ENCODE results near the gene TTC22. TPM values are rescaled to one million over a fixed set of nuclear protein-coding genes. Genes with fewer than 3 reads are reported as not detected.

TTC22 gene
- total and polyA plus RNA-seq, 7 experiments from 2014 or later: 2.0 to 16.6 (median 7.3) TPM

DNA sequence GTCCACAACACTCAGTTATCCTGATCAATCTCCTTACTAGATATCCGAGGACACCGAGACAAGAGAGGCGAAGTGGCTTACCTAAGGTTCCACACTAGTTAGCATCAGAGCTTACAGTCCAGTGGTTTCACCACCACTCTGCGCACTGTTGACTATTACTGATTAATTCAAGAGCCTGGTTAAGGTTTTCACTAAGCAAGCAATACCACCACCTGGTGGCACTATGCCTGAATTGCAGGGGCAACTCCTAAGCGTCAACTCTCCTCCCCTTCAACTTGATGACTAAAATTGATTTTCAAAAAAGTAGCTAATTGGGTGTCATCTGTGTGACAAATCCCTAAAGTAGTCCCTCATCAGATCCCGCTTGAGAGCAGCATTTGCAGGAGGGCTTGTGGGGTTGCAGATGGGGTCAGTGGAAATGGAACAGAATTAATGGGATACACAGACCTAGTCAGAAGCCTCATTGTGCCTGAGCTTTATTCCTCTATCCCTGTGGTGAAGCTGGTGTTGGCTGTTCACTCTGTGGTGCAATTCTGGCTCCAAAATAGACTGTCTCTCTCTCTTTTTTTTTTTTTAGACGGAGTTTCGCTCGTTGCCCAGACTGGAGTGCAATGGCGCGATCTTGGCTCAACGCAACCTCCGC is 9.1 kb downstream of the TTC22 start:
- POLR2A ChIA-PET: interaction anchor here (1.0 kb wide), 1 partner anchor 9 kb away, joined by 3 read pairs; the partner anchor contains the start of gene TTC22
- Mint-ChIP-seq H3K27me3 (no peaks in the 10 kb centered on the region), H3K27ac (no peak overlapping the region), H3K36me3 (peaks cover 0 to 45% (median 2%) of the 10 kb centered on the region in 5 donors), H3K4me1 (peaks cover 7 to 25% (median 23%) of the 10 kb centered on the region in 7 donors), H3K9me3 (peaks cover 0 to 8% (median 0%) of the 10 kb centered on the region in 11 donors), H3K4me3 (no peak overlapping the region)
- CTCF ChIA-PET: interaction anchor here (0.6 to 2.0 kb wide), 2 partner anchors 9 to 1452 kb away, joined by 6 read pairs; partner anchors contain the start of gene TTC22
- Histone ChIP-seq H3K36me3 (ENCODE audit: control insufficient read depth in 2 of 3, insufficient read depth in 3 of 3, low read length in 3 of 3) (peaks cover 0 to 29% (median 9%) of the 10 kb centered on the region in 3 experiments), H3K27me3 (ENCODE audit: control insufficient read depth in 2 of 2, insufficient read depth in 2 of 2, low read length in 2 of 2) (no peaks in the 10 kb centered on the region), H3K9me3 (ENCODE audit: control insufficient read depth in 2 of 3, low read length in 3 of 3) (peaks cover 0 to 5% (median 0%) of the 10 kb centered on the region in 3 experiments), H3K27ac (ENCODE audit: low read depth, low read length) (no peak overlapping the region), H3K4me1 (ENCODE audit: control insufficient read depth in 2 of 2, insufficient read depth in 2 of 2, low read length in 2 of 2) (no peaks in the 10 kb centered on the region), H3K4me3 (ENCODE audit: low read length) (no peak overlapping the region)
- intact Hi-C loops (cut with micrococcal nuclease): no loop called here
- peak; percentile 43 for ATAC-seq
- peak in 2 of 9 donors; percentile 14 to 23 for DNase-seq

DNA sequence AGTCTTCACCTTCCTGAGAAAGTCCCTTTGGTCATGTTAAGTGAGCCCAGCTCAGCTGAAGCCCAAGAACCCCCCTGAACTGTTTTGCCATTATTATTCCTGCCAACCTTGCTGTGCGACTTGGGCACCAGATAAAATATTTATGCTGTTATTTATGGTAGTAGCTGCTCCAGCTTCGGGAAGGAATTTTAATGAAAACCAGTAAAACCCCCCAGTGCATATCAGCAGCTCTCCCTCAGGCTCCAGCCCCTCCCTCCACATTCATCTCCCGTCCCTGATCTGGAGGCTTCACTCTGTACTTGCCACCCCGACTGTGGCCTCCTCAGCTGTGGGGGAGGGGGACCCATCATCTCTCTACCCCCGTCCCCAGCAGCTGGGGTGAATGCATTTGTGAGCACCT is 12.7 kb downstream of the TTC22 start:
- CTCF ChIA-PET: no interaction called here
- Mint-ChIP-seq H3K27ac (no peak overlapping the region), H3K9me3 (peaks cover 0 to 8% (median 0%) of the 10 kb centered on the region in 11 donors)

DNA sequence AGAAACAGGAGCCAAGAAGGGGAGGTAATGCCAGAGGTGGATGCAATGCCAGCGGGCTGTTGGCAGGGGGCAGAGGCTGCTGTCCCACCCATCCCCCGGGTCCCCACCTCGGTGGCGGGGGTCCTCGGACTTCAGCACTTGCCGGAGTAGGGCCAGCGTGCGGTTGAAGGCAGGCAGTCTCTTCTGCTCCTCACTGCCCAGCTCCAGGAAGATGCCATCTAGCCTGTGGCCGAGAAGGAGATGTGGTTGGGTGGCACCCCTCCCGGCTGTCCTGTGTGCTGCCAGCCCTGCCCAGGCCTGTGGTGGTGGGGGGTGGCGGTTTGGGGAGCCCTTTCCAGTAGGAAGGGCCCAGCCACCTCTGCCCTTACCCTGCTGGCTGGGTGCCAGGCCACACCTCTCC is 13.5 kb downstream of the TTC22 start:
- no peaks in the 10 kb centered on the region for H3K27me3 Mint-ChIP-seq
- H3K4me1 ChIP-seq (ENCODE audit: control insufficient read depth in 2 of 2, insufficient read depth in 2 of 2, low read length in 2 of 2): no peaks in the 10 kb centered on the region
- H3K27ac ChIP-seq (ENCODE audit: low read depth, low read length): no peak overlapping the region
- H3K9me3 Mint-ChIP-seq: peaks cover 0 to 8% (median 0%) of the 10 kb centered on the region in 11 donors
- peaks cover 0 to 49% (median 12%) of the 10 kb centered on the region in 3 experiments for H3K36me3 ChIP-seq (ENCODE audit: control insufficient read depth in 2 of 3, insufficient read depth in 3 of 3, low read length in 3 of 3)
- no peak overlapping the region for H3K4me3 ChIP-seq (ENCODE audit: low read length)
- no peak overlapping the region for H3K4me3 Mint-ChIP-seq
- peaks cover 0 to 19% (median 0%) of the 10 kb centered on the region in 7 donors for H3K4me1 Mint-ChIP-seq
- H3K27ac Mint-ChIP-seq: peak overlapping the region in 1 of 9 donors; percentile 65
- peaks cover 2 to 37% (median 5%) of the 10 kb centered on the region in 5 donors for H3K36me3 Mint-ChIP-seq
- ATAC-seq: no peak
- intact Hi-C loops (cut with micrococcal nuclease): no loop called here
- DNase-seq: no peak
- no peaks in the 10 kb centered on the region for H3K27me3 ChIP-seq (ENCODE audit: control insufficient read depth in 2 of 2, insufficient read depth in 2 of 2, low read length in 2 of 2)
- ChIA-PET POLR2A (no interaction called here), CTCF (no interaction called here)
- peaks cover 0 to 5% (median 0%) of the 10 kb centered on the region in 3 experiments for H3K9me3 ChIP-seq (ENCODE audit: control insufficient read depth in 2 of 3, low read length in 3 of 3)

More for the DNA sequence above, 12.7 kb downstream of the TTC22 start:
- intact Hi-C loops (cut with micrococcal nuclease): no loop called here
- H3K9me3 ChIP-seq (ENCODE audit: control insufficient read depth in 2 of 3, low read length in 3 of 3): peaks cover 0 to 5% (median 0%) of the 10 kb centered on the region in 3 experiments
- H3K36me3 ChIP-seq (ENCODE audit: control insufficient read depth in 2 of 3, insufficient read depth in 3 of 3, low read length in 3 of 3): peaks cover 0 to 47% (median 18%) of the 10 kb centered on the region in 3 experiments
- no peak overlapping the region for H3K27ac ChIP-seq (ENCODE audit: low read depth, low read length)
- H3K4me3 Mint-ChIP-seq: no peak overlapping the region
- ATAC-seq: no peak
- H3K4me1 Mint-ChIP-seq: peaks cover 0 to 18% (median 0%) of the 10 kb centered on the region in 7 donors
- no peaks in the 10 kb centered on the region for H3K4me1 ChIP-seq (ENCODE audit: control insufficient read depth in 2 of 2, insufficient read depth in 2 of 2, low read length in 2 of 2)
- DNase-seq: no peak
- H3K27me3 Mint-ChIP-seq: no peaks in the 10 kb centered on the region
- H3K4me3 ChIP-seq (ENCODE audit: low read length): no peak overlapping the region
- H3K36me3 Mint-ChIP-seq: peaks cover 0 to 37% (median 5%) of the 10 kb centered on the region in 5 donors
- no peaks in the 10 kb centered on the region for H3K27me3 ChIP-seq (ENCODE audit: control insufficient read depth in 2 of 2, insufficient read depth in 2 of 2, low read length in 2 of 2)
- POLR2A ChIA-PET: no interaction called here

DNA sequence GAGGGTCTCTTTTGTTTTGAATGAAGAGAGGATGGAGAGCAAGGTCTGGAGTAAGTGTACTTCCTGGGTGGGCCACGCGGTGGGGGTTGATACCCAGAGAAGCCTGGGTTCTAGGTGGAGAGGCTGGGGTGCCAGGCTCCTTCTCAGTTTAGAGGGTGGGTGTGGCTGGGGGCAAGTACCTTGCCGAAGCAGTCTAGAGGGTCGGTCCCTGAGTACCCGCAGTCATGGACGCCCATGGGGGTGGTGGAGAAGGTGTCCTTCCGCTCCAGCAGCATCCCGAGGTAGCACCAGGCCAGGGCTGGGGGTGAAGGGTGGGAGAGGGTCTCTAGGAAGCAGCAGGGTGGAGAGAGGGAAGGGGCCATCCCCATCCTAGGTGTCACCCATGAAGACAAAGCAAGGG is 14.3 kb downstream of the TTC22 start:
- no peak for DNase-seq
- POLR2A ChIA-PET: no interaction called here
- Mint-ChIP-seq H3K9me3 (peaks cover 0 to under 1% (median 0%) of the 10 kb centered on the region in 11 donors), H3K27ac (peak overlapping the region in 2 of 9 donors; percentile 21 to 76), H3K36me3 (peaks cover 2 to 34% (median 7%) of the 10 kb centered on the region in 5 donors), H3K4me3 (no peak overlapping the region), H3K4me1 (peaks cover 0 to 20% (median 0%) of the 10 kb centered on the region in 7 donors), H3K27me3 (no peaks in the 10 kb centered on the region)
- Histone ChIP-seq H3K4me1 (ENCODE audit: control insufficient read depth in 2 of 2, insufficient read depth in 2 of 2, low read length in 2 of 2) (no peaks in the 10 kb centered on the region), H3K27ac (ENCODE audit: low read depth, low read length) (no peak overlapping the region), H3K36me3 (ENCODE audit: control insufficient read depth in 2 of 3, insufficient read depth in 3 of 3, low read length in 3 of 3) (peaks cover 0 to 56% (median 12%) of the 10 kb centered on the region in 3 experiments), H3K27me3 (ENCODE audit: control insufficient read depth in 2 of 2, insufficient read depth in 2 of 2, low read length in 2 of 2) (no peaks in the 10 kb centered on the region), H3K4me3 (ENCODE audit: low read length) (no peak overlapping the region), H3K9me3 (ENCODE audit: control insufficient read depth in 2 of 3, low read length in 3 of 3) (peaks cover 0 to under 1% (median 0%) of the 10 kb centered on the region in 3 experiments)
- ATAC-seq: no peak
- intact Hi-C loops (cut with micrococcal nuclease): no loop called here
- CTCF ChIA-PET: no interaction called here

DNA sequence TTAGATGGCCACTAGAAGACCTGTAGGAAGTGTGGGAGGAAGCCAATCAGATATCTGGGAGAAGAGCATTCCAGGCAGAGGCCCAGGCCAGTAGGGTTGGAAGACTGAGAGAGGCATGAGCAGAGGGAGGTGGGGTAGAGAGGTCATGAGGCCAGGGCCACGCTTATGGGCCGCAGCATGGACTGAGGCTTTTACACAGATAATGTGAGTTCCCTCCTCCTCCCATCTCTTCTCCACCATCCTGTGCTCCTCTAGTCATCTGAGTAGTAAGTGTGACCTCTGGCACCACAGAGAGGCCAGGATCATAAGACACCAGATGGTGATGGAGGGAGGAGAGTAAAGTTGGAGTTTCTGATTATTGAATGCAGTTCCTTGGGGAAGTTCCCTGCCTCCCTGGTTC is 17.1 kb downstream of the TTC22 start:
- ATAC-seq (no peak), DNase-seq (no peak)
- Histone ChIP-seq H3K4me3 (ENCODE audit: low read length) (no peak overlapping the region), H3K36me3 (ENCODE audit: control insufficient read depth in 2 of 3, insufficient read depth in 3 of 3, low read length in 3 of 3) (peaks cover 0 to 51% (median 12%) of the 10 kb centered on the region in 3 experiments), H3K9me3 (ENCODE audit: control insufficient read depth in 2 of 3, low read length in 3 of 3) (no peaks in the 10 kb centered on the region), H3K27ac (ENCODE audit: low read depth, low read length) (no peak overlapping the region), H3K4me1 (ENCODE audit: control insufficient read depth in 2 of 2, insufficient read depth in 2 of 2, low read length in 2 of 2) (no peaks in the 10 kb centered on the region), H3K27me3 (ENCODE audit: control insufficient read depth in 2 of 2, insufficient read depth in 2 of 2, low read length in 2 of 2) (no peaks in the 10 kb centered on the region)
- intact Hi-C loops (cut with micrococcal nuclease): no loop called here
- H3K27me3 Mint-ChIP-seq: no peaks in the 10 kb centered on the region
- no peak overlapping the region for H3K4me3 Mint-ChIP-seq
- CTCF ChIA-PET: no interaction called here
- no peaks in the 10 kb centered on the region for H3K9me3 Mint-ChIP-seq
- H3K4me1 Mint-ChIP-seq: peaks cover 0 to 7% (median 0%) of the 10 kb centered on the region in 7 donors
- no peak overlapping the region for H3K27ac Mint-ChIP-seq
- POLR2A ChIA-PET: no interaction called here
- peaks cover 0 to 31% (median 14%) of the 10 kb centered on the region in 5 donors for H3K36me3 Mint-ChIP-seq

DNA sequence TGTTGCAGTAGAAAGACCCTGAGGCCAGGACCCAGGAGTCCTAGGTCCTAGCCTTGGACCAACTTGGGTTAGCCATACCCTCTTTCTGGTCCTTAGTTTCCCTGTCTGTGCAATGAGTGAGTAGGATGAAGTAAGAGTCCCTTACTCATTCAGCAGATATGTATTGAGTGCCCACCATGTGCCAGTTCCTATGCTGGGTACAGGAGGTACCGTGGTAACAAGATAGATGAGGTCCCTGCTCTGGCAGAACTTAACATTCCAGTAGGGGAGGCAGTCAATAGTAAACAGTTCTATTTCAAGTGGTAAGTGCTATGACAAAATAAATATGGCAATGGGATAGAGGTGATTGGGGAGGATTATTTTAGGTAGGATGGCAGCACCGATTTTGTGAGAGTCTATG is 18.5 kb downstream of the TTC22 start:
- Histone ChIP-seq H3K4me3 (ENCODE audit: low read length) (no peak overlapping the region), H3K36me3 (ENCODE audit: control insufficient read depth in 2 of 3, insufficient read depth in 3 of 3, low read length in 3 of 3) (peaks cover 0 to 51% (median 12%) of the 10 kb centered on the region in 3 experiments), H3K27ac (ENCODE audit: low read depth, low read length) (no peak overlapping the region), H3K9me3 (ENCODE audit: control insufficient read depth in 2 of 3, low read length in 3 of 3) (no peaks in the 10 kb centered on the region), H3K27me3 (ENCODE audit: control insufficient read depth in 2 of 2, insufficient read depth in 2 of 2, low read length in 2 of 2) (no peaks in the 10 kb centered on the region), H3K4me1 (ENCODE audit: control insufficient read depth in 2 of 2, insufficient read depth in 2 of 2, low read length in 2 of 2) (no peaks in the 10 kb centered on the region)
- Mint-ChIP-seq H3K27ac (peak overlapping the region in 2 of 9 donors; percentile 18 to 47), H3K36me3 (peaks cover 0 to 34% (median 14%) of the 10 kb centered on the region in 5 donors), H3K27me3 (no peaks in the 10 kb centered on the region), H3K4me1 (peaks cover 0 to 7% (median 0%) of the 10 kb centered on the region in 7 donors), H3K9me3 (no peaks in the 10 kb centered on the region), H3K4me3 (no peak overlapping the region)
- no peak for ATAC-seq
- CTCF ChIA-PET: no interaction called here
- no peak for DNase-seq
- intact Hi-C loops (cut with micrococcal nuclease): no loop called here
- POLR2A ChIA-PET: no interaction called here
